Effector memory CD8-positive, alpha-beta T cell (primary cell): ENCODE data around the gene MEMO1.
"Not testable (repeated sequence)": the region's sequence is repeated elsewhere in the genome, so short reads cannot be mapped to it uniquely, and the experiment has no call there.

ENCODE experiments used
- ATAC-seq: fragments of 150-1000 bp; cut with Tn5 transposase; replicated peaks from 2 replicates; pipeline ENCODE4 v1.10.0; 2021; ENCODE audit warnings: mild to moderate bottlenecking, moderate library complexity
- DNase-seq, 3 experiments: peaks; one replicate each; pipeline ENCODE4 v3.0.0; 2021
- H3K27ac Mint-ChIP-seq, 2 donors: one replicate each; pipeline ENCODE4 v1.8.0; 2022; ENCODE audit warnings: mild to moderate bottlenecking in 2 of 2, mixed read lengths in 2 of 2, moderate library complexity in 2 of 2
- H3K27me3 Mint-ChIP-seq, 2 donors: one replicate each; pipeline ENCODE4 v1.8.0; 2022; ENCODE audit warnings: mixed read lengths in 2 of 2
- H3K36me3 Mint-ChIP-seq: one replicate; pipeline ENCODE4 v1.8.0; 2022; ENCODE audit warnings: mild to moderate bottlenecking, moderate library complexity, mixed read lengths; ENCODE audit not compliant: insufficient read depth
- H3K4me1 Mint-ChIP-seq, 2 donors: one replicate each; pipeline ENCODE4 v1.8.0; 2022; ENCODE audit warnings: low read depth in 2 of 2, mixed read lengths in 2 of 2
- H3K4me3 Mint-ChIP-seq, 2 donors: one replicate each; pipeline ENCODE4 v1.8.0; 2022; ENCODE audit warnings: mild to moderate bottlenecking in 2 of 2, mixed read lengths in 2 of 2, moderate library complexity in 2 of 2
- H3K9me3 Mint-ChIP-seq, 2 donors: one replicate each; pipeline ENCODE4 v1.8.0; 2022; ENCODE audit warnings: mixed read lengths in 2 of 2

The MEMO1 gene

DNA sequence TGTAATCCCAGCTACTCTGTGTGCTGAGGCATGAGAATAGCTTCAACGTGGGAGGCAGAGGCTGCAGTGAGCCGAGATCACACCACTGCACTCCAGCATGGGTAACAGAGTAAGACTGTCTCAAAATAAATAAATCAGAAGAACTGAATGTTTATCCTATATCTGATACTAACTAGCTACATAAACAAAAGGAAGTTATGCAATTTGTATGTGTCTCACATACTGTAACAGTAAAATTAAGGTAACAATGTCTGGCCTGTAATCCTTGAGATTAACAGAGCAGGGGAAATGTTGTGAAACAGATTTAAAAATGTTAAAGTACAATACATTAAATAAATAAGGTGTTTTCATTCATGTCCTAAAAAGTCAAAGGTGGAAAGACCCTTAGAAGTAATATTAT lies 150.8 kb downstream of the MEMO1 start:
- Mint-ChIP-seq H3K27ac (no peak overlapping the region), H3K4me1 (no peaks in the 10 kb centered on the region), H3K36me3 (no peaks in the 10 kb centered on the region), H3K9me3 (no peaks in the 10 kb centered on the region), H3K4me3 (no peak overlapping the region), H3K27me3 (no peaks in the 10 kb centered on the region)
- DNase-seq (no peak), ATAC-seq (no peak)

DNA sequence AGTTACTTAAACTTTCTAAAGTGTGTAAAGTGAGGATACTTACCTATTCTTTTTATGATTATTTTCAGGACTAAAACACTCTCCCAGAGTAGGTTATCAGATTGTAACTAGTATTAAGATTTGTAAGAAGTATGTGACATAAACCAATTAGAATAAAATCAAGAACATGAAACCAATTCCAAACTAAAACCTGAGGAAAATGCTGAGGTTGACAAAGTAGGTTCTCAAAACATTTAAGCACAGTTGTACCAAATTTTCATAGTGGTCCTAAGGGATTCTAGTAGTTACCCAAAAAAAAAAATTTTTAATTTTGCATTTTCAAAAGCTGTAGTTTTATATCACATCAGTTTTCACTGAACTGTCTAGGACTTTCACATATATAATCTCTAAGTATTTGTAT lies 157.3 kb downstream of the MEMO1 start:
- H3K27ac Mint-ChIP-seq = no peak overlapping the region
- DNase-seq = no peak
- H3K4me3 Mint-ChIP-seq = no peak overlapping the region
- H3K9me3 Mint-ChIP-seq = no peaks in the 10 kb centered on the region
- no peaks in the 10 kb centered on the region for H3K36me3 Mint-ChIP-seq
- H3K27me3 Mint-ChIP-seq = no peaks in the 10 kb centered on the region
- no peaks in the 10 kb centered on the region for H3K4me1 Mint-ChIP-seq
- no peak for ATAC-seq

DNA sequence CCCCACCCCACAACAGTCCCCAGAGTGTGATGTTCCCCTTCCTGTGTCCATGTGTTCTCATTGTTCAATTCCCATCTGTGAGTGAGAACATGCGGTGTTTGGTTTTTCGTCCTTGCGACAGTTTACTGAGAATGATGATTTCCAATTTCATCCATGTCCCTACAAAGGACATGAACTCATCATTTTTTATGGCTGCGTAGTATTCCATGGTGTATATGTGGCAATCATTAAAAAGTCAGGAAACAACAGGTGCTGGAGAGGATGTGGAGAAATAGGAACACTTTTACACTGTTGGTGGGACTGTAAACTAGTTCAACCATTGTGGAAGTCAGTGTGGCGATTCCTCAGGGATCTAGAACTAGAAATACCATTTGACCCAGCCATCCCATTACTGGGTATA lies 168.7 kb downstream of the MEMO1 start:
- not testable (repeated sequence) for H3K4me3 Mint-ChIP-seq

DNA sequence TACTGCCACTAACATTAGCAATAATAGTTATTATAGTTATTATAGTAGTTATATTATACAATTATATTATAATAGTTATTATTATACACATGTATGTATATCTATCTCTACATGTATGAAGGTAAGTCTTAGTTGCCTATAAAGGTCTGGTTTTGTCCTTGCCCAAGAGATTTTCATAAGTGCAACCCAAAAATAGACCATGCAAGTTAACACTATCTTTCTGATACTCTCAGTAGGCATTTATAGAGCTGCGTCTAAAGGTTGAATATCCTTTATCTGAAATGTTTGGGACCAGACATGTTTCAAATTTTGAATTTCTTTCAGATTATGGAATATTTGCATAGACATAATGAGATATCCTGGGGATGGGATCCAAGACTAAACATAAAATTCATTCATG lies 175.4 kb downstream of the MEMO1 start:
- DNase-seq (no peak), ATAC-seq (no peak)
- H3K36me3 Mint-ChIP-seq = no peaks in the 10 kb centered on the region
- no peaks in the 10 kb centered on the region for H3K27me3 Mint-ChIP-seq
- H3K27ac Mint-ChIP-seq = no peak overlapping the region
- no peaks in the 10 kb centered on the region for H3K9me3 Mint-ChIP-seq
- H3K4me3 Mint-ChIP-seq = no peak overlapping the region
- no peaks in the 10 kb centered on the region for H3K4me1 Mint-ChIP-seq

More for the DNA sequence above, 168.7 kb downstream of the MEMO1 start:
- not testable (repeated sequence) for H3K36me3 Mint-ChIP-seq, H3K27me3 Mint-ChIP-seq, H3K27ac Mint-ChIP-seq, DNase-seq, ATAC-seq, H3K4me1 Mint-ChIP-seq, H3K9me3 Mint-ChIP-seq

DNA sequence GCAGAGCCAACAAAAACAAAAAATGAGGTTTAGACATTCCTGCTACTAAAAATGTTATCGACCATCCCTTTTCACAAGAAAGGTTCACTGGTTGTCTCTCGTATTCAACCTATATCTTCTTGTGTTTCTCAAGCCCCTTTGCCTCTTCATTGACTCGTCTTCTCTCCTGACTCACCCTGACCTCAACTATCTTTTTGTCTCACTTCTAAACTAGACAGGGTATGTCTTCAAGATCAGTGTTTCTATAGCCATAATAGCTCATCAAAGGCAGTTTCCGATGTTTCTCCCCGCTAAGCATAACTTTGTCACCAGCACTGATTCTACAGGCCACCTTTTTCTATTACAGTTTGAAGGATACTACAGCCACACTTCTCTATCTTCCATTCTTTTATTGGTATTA lies 178.4 kb downstream of the MEMO1 start:
- no peaks in the 10 kb centered on the region for H3K4me1 Mint-ChIP-seq
- H3K4me3 Mint-ChIP-seq = no peak overlapping the region
- peaks cover 9 to 20% of the 10 kb centered on the region in 2 donors for H3K27me3 Mint-ChIP-seq
- DNase-seq (no peak), ATAC-seq (no peak)
- peaks cover 5 to 15% of the 10 kb centered on the region in 2 donors for H3K9me3 Mint-ChIP-seq
- no peaks in the 10 kb centered on the region for H3K36me3 Mint-ChIP-seq
- H3K27ac Mint-ChIP-seq = no peak overlapping the region

DNA sequence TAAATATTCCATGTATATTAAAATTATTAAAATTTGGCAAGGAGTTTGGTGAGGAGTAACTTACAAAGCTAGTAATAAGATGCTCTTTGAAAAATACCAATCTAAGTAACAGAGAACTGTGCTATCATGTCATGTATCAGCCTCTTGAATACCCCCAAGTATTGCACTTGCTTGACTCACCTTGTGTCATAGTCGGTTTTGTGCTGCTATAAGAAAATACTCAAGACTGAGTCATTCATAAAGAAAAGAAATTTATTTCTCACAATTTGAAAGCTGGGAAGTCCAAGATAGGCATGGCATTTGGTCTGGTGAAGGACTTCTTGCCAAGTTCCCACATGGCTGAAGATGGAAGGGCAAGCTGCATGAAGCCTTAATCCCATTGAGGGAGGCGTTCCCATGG lies 179.2 kb downstream of the MEMO1 start:
- Mint-ChIP-seq H3K4me3 (no peak overlapping the region), H3K9me3 (peaks cover 5 to 15% of the 10 kb centered on the region in 2 donors), H3K36me3 (no peaks in the 10 kb centered on the region), H3K27me3 (peaks cover 15 to 23% of the 10 kb centered on the region in 2 donors), H3K4me1 (no peaks in the 10 kb centered on the region), H3K27ac (no peak overlapping the region)
- DNase-seq (no peak), ATAC-seq (no peak)

DNA sequence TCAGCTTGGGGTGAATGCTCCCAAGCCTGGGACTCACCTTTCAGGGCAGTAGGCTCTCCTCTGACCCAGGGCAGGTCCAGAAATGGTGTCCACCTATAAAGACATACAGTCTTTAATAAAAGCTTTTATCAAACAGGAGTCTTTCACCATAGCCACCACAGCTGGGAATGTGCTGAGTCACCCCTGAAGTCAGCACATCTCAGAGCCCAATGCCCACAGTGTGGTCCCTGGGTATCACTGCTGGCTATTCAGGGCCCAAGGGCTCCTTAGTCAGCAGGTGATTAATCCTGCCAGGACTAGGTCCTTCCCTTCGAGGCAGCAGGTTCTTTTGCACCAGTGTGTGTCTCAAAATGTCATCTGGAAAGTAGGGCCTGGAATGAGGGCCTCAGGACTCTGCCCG lies 181.9 kb downstream of the MEMO1 start:
- H3K4me3 Mint-ChIP-seq = no peak overlapping the region
- H3K4me1 Mint-ChIP-seq = no peaks in the 10 kb centered on the region
- no peak for ATAC-seq
- peaks cover 5 to 15% of the 10 kb centered on the region in 2 donors for H3K9me3 Mint-ChIP-seq
- no peak overlapping the region for H3K27ac Mint-ChIP-seq
- no peaks in the 10 kb centered on the region for H3K36me3 Mint-ChIP-seq
- peaks cover 22 to 23% of the 10 kb centered on the region in 2 donors for H3K27me3 Mint-ChIP-seq
- DNase-seq = no peak

DNA sequence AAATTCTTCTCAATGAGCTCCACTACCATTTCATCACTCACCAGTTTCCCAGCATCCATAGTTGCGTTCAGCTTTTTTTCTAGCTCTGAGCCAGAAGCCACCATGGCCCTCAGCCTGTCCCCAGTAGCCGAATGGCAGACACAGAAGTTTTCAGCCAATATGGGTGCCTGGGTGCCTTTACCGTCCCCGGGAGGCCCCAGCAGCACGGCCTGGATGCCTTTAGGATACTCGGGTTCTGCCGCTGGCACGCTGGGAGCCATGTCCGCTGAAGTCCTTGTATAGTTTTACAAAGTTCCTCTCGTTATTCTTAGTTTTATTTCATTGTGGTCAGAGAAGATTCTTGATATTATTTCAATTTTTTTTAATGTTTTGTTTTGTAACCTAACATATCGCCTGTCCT lies 187.2 kb downstream of the MEMO1 start:
- H3K9me3 Mint-ChIP-seq = peaks cover 4 to 8% of the 10 kb centered on the region in 2 donors
- no peak for ATAC-seq
- peaks cover 14 to 22% of the 10 kb centered on the region in 2 donors for H3K27me3 Mint-ChIP-seq
- H3K4me3 Mint-ChIP-seq = no peak overlapping the region
- no peak overlapping the region for H3K27ac Mint-ChIP-seq
- H3K36me3 Mint-ChIP-seq = no peaks in the 10 kb centered on the region
- DNase-seq = no peak
- H3K4me1 Mint-ChIP-seq = no peaks in the 10 kb centered on the region

DNA sequence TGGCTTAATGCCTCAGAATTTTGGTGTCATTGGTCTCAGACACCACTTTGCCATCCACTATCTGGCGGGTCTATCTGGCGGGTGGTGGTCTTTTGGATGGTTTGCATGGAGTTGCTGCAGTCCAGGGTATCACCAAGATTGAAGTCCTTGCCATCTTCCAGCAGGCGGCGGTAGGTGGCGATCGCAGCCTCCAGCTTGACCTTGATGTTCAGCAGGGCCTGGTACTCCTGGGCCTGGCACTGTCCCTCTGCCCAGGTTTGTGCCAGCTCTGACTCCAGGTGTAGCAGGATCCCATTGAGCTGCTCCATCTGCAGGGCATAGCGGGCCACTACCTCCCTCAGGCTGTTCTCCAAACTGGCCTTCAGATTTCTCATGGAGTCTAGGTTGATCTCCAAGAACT lies 188.2 kb downstream of the MEMO1 start:
- Mint-ChIP-seq H3K27me3 (peaks cover 6 to 15% of the 10 kb centered on the region in 2 donors), H3K9me3 (peaks cover 3% of the 10 kb centered on the region in 2 donors), H3K27ac (no peak overlapping the region), H3K4me3 (no peak overlapping the region), H3K4me1 (no peaks in the 10 kb centered on the region), H3K36me3 (no peaks in the 10 kb centered on the region)
- ATAC-seq (no peak), DNase-seq (no peak)
